GM10248 (cell line): Measurements from ENCODE around the gene CLPSL2.

Experiments
- CTCF ChIA-PET: fragments of 300-600 bp; sonication (Branson Sonifier 250); formaldehyde crosslinking; extraction: SDS; loops from one replicate; lab custom pipeline; 2021; ENCODE audit warnings: antibody characterized with exemption; lab: Yijun Ruan, JAX
- POLR2A ChIA-PET: fragments of 350-650 bp; sonication (Branson Sonifier 250); formaldehyde crosslinking; extraction: SDS; loops from one replicate; lab custom pipeline; 2020; ENCODE audit warnings: antibody characterized with exemption; lab: Yijun Ruan, JAX
- DNase-seq: peaks from one replicate; pipeline ENCODE4 v3.0.0; 2012; ENCODE audit errors: extremely low spot score
- TF ChIP-seq, protein P1 (sequence below): IDR thresholded peaks from 2 replicates; pipeline ENCODE4 v1.5.1; 2012; ENCODE audit warnings: mild to moderate bottlenecking, low read depth; ENCODE audit errors: extremely low read depth, missing control alignments, control extremely low read depth

Gene CLPSL2

DNA sequence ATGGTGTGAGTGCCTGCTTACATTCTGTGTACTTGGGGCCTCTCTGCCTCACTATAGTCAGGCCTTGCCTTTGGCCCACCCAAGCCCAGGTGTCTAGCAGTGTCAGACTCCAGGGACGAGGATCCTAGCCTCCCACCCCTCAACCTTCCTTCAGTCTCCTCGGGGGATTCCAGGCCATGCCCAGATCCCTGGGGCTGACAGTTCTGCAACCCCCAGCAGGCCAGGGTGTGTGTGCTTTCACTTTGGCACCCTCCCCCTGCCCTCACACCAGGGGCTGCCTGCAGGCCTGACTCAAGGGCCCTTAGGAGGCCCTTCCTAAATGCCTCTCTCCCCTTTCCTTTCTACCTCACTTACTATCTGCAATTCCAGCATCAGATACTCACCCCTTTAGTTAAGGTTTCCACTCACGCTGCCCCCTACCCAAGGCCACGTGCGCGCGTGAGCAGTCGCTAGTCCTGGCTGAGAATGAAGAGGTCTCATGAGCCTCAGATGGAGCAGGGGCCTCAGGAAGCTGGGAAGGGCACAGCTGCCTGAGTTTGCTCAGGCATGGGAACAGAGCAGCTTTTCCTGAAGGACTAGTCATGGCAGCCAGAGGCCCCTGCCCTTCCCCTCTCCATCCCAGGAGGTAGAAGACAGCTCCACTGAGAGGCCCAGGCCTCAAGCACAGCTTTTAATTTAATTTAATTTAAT lies 21.6 kb downstream of the CLPSL2 start:
- no peak for DNase-seq
- CTCF ChIA-PET, result interaction anchor here (1.1 to 3.6 kb wide), 4 partner anchors 9 to 155 kb away, joined by 3 to 27 read pairs (median 4); partner anchors contain the start of gene ARMC12

DNA sequence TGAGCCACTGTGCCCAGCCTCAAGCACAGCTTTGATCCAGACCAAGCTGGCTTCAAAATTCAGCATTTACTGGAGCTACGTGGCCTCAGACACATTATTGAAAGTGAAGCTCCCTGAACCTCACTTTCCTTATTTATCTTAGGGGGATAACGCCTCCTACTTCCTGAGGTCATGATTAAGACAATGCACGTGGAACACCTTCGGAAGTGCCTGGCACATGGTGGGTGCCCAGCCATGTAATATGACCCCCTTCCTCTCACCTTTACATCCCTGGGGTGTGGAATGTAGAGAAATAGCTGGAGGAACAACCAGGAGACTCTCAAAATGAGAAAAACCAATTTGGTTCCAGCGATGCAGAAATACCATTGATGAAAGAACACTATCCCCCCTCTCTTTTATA lies 22.3 kb downstream of the CLPSL2 start:
- TF ChIP-seq, protein P1, sequence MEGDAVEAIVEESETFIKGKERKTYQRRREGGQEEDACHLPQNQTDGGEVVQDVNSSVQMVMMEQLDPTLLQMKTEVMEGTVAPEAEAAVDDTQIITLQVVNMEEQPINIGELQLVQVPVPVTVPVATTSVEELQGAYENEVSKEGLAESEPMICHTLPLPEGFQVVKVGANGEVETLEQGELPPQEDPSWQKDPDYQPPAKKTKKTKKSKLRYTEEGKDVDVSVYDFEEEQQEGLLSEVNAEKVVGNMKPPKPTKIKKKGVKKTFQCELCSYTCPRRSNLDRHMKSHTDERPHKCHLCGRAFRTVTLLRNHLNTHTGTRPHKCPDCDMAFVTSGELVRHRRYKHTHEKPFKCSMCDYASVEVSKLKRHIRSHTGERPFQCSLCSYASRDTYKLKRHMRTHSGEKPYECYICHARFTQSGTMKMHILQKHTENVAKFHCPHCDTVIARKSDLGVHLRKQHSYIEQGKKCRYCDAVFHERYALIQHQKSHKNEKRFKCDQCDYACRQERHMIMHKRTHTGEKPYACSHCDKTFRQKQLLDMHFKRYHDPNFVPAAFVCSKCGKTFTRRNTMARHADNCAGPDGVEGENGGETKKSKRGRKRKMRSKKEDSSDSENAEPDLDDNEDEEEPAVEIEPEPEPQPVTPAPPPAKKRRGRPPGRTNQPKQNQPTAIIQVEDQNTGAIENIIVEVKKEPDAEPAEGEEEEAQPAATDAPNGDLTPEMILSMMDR, result no peak
- ChIA-PET CTCF (interaction anchor here (1.1 to 3.6 kb wide), 3 partner anchors 11 to 155 kb away, joined by 3 to 27 read pairs (median 6); partner anchors contain the start of gene ARMC12), POLR2A (no interaction called here)
- no peak for DNase-seq

More for the DNA sequence above, 21.6 kb downstream of the CLPSL2 start:
- TF ChIP-seq, protein P1, result no peak
- POLR2A ChIA-PET, result no interaction called here

DNA sequence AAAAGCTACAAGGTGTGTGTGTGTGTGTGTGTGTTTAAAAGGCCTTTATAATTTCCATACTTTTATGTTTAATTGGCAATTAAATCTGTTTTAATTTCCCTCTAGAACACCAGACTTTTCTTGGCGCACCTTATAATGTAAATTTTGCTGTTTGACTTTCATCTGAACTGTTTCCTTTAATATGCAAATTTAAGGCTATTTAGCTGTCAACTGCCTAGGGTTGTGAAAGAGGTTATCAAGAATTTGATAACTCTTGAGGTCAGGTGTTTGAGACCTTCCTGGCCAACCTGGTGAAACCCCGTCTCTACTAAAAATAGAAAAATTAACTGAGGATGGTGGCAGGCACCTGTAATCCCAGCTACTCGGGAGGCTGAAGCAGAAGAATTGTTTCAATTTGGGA lies 24.8 kb downstream of the CLPSL2 start:
- TF ChIP-seq, protein P1, result no peak
- no peak for DNase-seq
- ChIA-PET POLR2A (no interaction called here), CTCF (no interaction called here)

DNA sequence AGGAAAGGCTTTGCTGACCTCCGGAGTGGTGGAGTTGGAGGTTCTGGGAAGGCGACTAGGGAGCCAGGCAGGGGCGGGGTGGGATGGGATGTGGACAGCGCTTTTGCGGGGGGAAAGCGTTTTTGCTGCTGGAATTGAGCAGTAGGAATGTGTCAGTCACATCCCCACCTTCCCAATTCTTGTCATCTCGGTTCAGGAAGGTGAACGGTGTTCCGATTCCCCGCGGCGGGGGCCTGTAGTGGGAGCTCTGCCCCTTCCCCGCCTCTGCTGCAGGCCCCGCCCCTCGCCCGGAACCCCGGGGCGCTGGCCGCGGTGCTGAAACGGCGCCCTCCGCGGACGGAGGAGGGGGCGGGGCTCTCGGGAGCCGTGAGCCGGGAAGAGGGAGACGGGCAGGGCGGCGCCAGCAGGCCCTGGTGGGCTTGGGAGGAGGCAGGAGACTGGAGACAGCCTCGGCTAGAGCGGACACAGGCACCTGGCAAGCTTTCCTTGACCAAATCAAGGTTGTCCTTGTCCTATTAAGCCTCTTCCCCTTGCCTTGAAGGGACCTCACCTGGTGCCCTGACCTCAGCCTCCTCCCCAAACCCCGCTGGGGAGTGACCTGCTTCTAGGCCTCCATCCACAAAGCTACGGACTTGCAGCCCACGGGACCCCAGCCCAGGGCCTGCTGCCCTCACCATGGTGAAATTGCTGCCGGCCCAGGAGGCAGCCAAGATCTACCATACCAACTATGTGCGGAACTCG lies 28.8 kb downstream of the CLPSL2 start, which contains the start of gene LHFPL5:
Gene LHFPL5 (plus strand): TSS at position 357 of the 741 bp plus-strand sequence. CDS start 319 bp downstream, at position 676.
- CTCF ChIA-PET, result no interaction called here
- POLR2A ChIA-PET, result no interaction called here
- TF ChIP-seq, protein P1, result no peak
- DNase-seq, result peak; percentile 89

DNA sequence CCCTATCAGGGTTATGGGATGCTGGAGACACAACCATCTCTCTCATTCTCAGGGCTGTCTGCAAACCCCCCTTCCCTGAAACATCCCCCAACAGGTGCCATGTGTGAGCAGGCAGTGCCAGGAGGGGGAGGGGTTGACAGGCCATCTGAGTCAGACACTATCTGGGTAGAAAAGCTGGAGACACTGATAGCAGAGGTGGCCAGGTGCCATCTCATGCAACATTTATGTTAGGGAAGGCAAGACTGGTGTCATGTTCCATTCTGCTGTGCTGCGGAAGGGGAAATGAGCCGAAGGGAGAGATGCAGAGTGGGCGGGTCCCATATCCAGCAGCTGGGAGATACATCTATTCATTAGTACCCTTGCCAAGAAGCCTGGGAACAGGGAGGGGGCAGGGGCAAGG lies 32.3 kb downstream of the CLPSL2 start:
- no peak for DNase-seq
- TF ChIP-seq, protein P1, result no peak
- ChIA-PET POLR2A (no interaction called here), CTCF (no interaction called here)

DNA sequence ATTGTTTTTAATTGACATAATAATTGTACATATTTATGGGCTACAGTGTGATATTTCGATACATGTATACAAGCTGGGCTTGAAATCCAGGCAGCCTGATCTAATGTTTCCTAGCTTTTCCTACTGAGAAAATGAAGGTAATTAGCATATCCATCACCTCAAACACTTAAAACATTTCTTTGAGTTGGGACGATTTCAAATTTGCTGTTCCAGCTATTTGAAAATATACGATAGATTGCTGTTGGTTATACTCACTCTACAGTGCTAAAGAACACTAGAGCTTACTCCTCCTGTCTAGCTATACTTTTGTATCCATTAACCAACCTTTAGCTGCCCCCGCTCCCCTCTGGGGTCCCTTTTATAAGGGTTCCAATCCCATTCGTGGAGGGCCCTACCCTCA lies 33.4 kb downstream of the CLPSL2 start:
- TF ChIP-seq, protein P1, result no peak
- no peak for DNase-seq
- ChIA-PET CTCF (no interaction called here), POLR2A (no interaction called here)
